H1 (cell line): Measurements from ENCODE around the gene CIB2. TPM values are rescaled to one million over a fixed set of nuclear protein-coding genes. Genes with fewer than 3 reads are reported as not detected.

Experiments used
- CTCF ChIA-PET: fragments of 300-600 bp; sonication (Branson Sonifier 250); formaldehyde crosslinking; loops from one replicate; lab custom pipeline; 2021; ENCODE audit not compliant: partially characterized antibody; lab: Charles Lee
- POLR2A ChIA-PET: fragments of 300-600 bp; sonication (Branson Sonifier 250); formaldehyde crosslinking; loops from one replicate; lab custom pipeline; 2021; ENCODE audit warnings: inconsistent platforms; ENCODE audit not compliant: partially characterized antibody; lab: Charles Lee
- DNase-seq, 2 experiments: peaks; one replicate each; pipeline versions ENCODE4 v3.0.0 to v3.0.0-alpha.2; 2010 to 2022; ENCODE audit warnings: low spot score in 2 of 2, low read depth in 1 of 2, mixed read lengths in 1 of 2
- FAIRE-seq: peaks from 2 replicates; lab custom pipeline; 2011; peaks lifted over from hg19 to GRCh38; lab: Jason Lieb, UNC
- H2AFZ ChIP-seq: 2 replicates; pipeline ENCODE4 v1.8.1; 2012; ENCODE audit warnings: low read length, inconsistent platforms
- H2AK5ac ChIP-seq: 2 replicates; pipeline ENCODE4 v1.6.1; 2013; ENCODE audit warnings: low read depth, low read length
- H2BK120ac ChIP-seq: replicated peaks from 2 replicates; pipeline ENCODE3; 2013; ENCODE audit warnings: low read depth, low read length, inconsistent platforms
- H2BK12ac ChIP-seq: 2 replicates; pipeline ENCODE4 v1.6.1; 2013; ENCODE audit warnings: low read depth, low read length
- H2BK15ac ChIP-seq: 2 replicates; pipeline ENCODE4 v1.6.1; 2013; ENCODE audit warnings: low read length
- H2BK20ac ChIP-seq: 2 replicates; pipeline ENCODE4 v1.6.1; 2013; ENCODE audit warnings: low read length
- H2BK5ac ChIP-seq: 2 replicates; pipeline ENCODE4 v1.6.1; 2013; ENCODE audit warnings: low read depth, low read length
- H3K14ac ChIP-seq: 2 replicates; pipeline ENCODE4 v1.6.1; 2013; ENCODE audit warnings: inconsistent platforms; ENCODE audit not compliant: insufficient read length
- H3K18ac ChIP-seq: 2 replicates; pipeline ENCODE4 v1.6.1; 2013; ENCODE audit warnings: low read length; ENCODE audit errors: extremely low read depth
- H3K23ac ChIP-seq: 2 replicates; pipeline ENCODE4 v1.6.1; 2013; ENCODE audit warnings: inconsistent platforms; ENCODE audit not compliant: insufficient read length
- H3K23me2 ChIP-seq: 2 replicates; pipeline ENCODE4 v1.6.1; 2013; ENCODE audit warnings: low read depth, low read length
- H3K27ac ChIP-seq: 2 replicates; pipeline ENCODE4 v1.6.1; 2011; ENCODE audit warnings: low read depth, low read length, inconsistent platforms
- H3K27me3 ChIP-seq, 4 experiments: replicated peaks in 1 of 4; 1 replicate in 1 of 4; 2 replicates in 3 of 4; pipeline versions ENCODE4 v1.6.1 to v1.8.1; 2011 to 2013; ENCODE audit warnings: low read length in 3 of 4, mild to moderate bottlenecking in 3 of 4, inconsistent platforms in 2 of 4, mixed read lengths in 2 of 4, moderate library complexity in 1 of 4; ENCODE audit not compliant: control insufficient read depth in 3 of 4, insufficient read depth in 3 of 4; ENCODE audit errors: extremely low read depth in 1 of 4
- H3K36me3 ChIP-seq, 4 experiments: 2 replicates each; pipeline versions ENCODE4 v1.6.1 to v1.8.1; 2011 to 2013; ENCODE audit warnings: mild to moderate bottlenecking in 4 of 4, low read length in 3 of 4, moderate library complexity in 2 of 4, control low read depth in 1 of 4, inconsistent platforms in 1 of 4; ENCODE audit not compliant: insufficient read depth in 4 of 4, control insufficient read depth in 2 of 4
- H3K4ac ChIP-seq: replicated peaks from 2 replicates; pipeline ENCODE3; 2013; ENCODE audit warnings: low read length, low read depth, mixed read lengths, inconsistent platforms; ENCODE audit not compliant: insufficient read length
- H3K4me1 ChIP-seq, 4 experiments: replicated peaks in 1 of 4; 1 replicate in 1 of 4; 2 replicates in 3 of 4; pipeline versions ENCODE4 v1.6.1 to v1.8.1; 2011 to 2013; ENCODE audit warnings: low read length in 3 of 4, inconsistent platforms in 2 of 4, mixed read lengths in 1 of 4; ENCODE audit not compliant: insufficient read depth in 4 of 4, control insufficient read depth in 3 of 4
- H3K4me2 ChIP-seq, 2 experiments: 2 replicates each; pipeline versions ENCODE4 v1.6.1 to v1.8.1; 2011 to 2013; ENCODE audit warnings: low read depth in 2 of 2, low read length in 2 of 2, control low read depth in 1 of 2, inconsistent platforms in 1 of 2, mild to moderate bottlenecking in 1 of 2; ENCODE audit not compliant: insufficient read depth in 1 of 2
- H3K4me3 ChIP-seq, 4 experiments: fragments of 200-600, 300-600 bp in 1 of 4; sonication (generic), shearing (Covaris generic), sonication (Bioruptor Twin) in 1 of 4; 2 replicates each; pipeline versions ENCODE4 v1.5.1 to v1.8.1; 2011 to 2016; ENCODE audit warnings: low read length in 4 of 4, low read depth in 3 of 4, control low read depth in 2 of 4, inconsistent platforms in 2 of 4, mild to moderate bottlenecking in 2 of 4, mixed read lengths in 1 of 4, moderate library complexity in 1 of 4; ENCODE audit not compliant: insufficient read depth in 2 of 4; ENCODE audit errors: extremely low read depth in 1 of 4
- H3K56ac ChIP-seq: replicated peaks from 2 replicates; pipeline ENCODE3; 2013; ENCODE audit warnings: low read depth, mild to moderate bottlenecking, mixed read lengths, low read length, inconsistent platforms; ENCODE audit not compliant: insufficient read length
- H3K79me1 ChIP-seq: 2 replicates; pipeline ENCODE4 v1.6.1; 2013; ENCODE audit warnings: low read depth, low read length, control low read depth
- H3K79me2 ChIP-seq, 2 experiments: 2 replicates each; pipeline versions ENCODE4 v1.6.1 to v1.8.1; 2012 to 2013; ENCODE audit warnings: low read length in 2 of 2, mild to moderate bottlenecking in 2 of 2, inconsistent platforms in 1 of 2; ENCODE audit not compliant: insufficient read depth in 2 of 2, control insufficient read depth in 1 of 2
- H3K9ac ChIP-seq, 4 experiments: replicated peaks in 1 of 4; 1 replicate in 1 of 4; 2 replicates in 3 of 4; pipeline versions ENCODE4 v1.6.1 to v1.8.1; 2011 to 2013; ENCODE audit warnings: low read depth in 3 of 4, low read length in 3 of 4, control low read depth in 2 of 4, mild to moderate bottlenecking in 2 of 4, moderate library complexity in 2 of 4, inconsistent platforms in 1 of 4; ENCODE audit errors: extremely low read depth in 1 of 4
- H3K9me3 ChIP-seq, 2 experiments: 2 replicates each; pipeline versions ENCODE4 v1.6.1 to v1.8.1; 2012 to 2013; ENCODE audit warnings: mild to moderate bottlenecking in 2 of 2, moderate library complexity in 2 of 2, control low read depth in 1 of 2, inconsistent platforms in 1 of 2, low read depth in 1 of 2, low read length in 1 of 2, mixed read lengths in 1 of 2; ENCODE audit not compliant: insufficient read depth in 2 of 2
- H4K20me1 ChIP-seq, 2 experiments: replicated peaks in 1 of 2; 2 replicates each; pipeline versions ENCODE3 to v1.8.1; 2011 to 2013; ENCODE audit warnings: inconsistent platforms in 2 of 2, low read length in 2 of 2, mild to moderate bottlenecking in 1 of 2; ENCODE audit not compliant: insufficient read depth in 2 of 2, control insufficient read depth in 1 of 2
- H4K5ac ChIP-seq: 2 replicates; pipeline ENCODE4 v1.6.1; 2013; ENCODE audit warnings: low read length, low read depth, mixed read lengths, inconsistent platforms; ENCODE audit not compliant: insufficient read length
- H4K8ac ChIP-seq: 2 replicates; pipeline ENCODE4 v1.8.0; 2013; ENCODE audit warnings: mild to moderate bottlenecking, moderate library complexity, low read length, inconsistent platforms; ENCODE audit not compliant: insufficient read depth; ENCODE audit errors: extremely low read depth
- H4K91ac ChIP-seq: replicated peaks from 2 replicates; pipeline ENCODE3; 2013; ENCODE audit warnings: low read length, mixed read lengths, inconsistent platforms; ENCODE audit not compliant: insufficient read length
- CBX8 ChIP-seq: fragments of 300-800, 300-1000 bp; sonication (generic); IDR thresholded peaks from 2 replicates; pipeline ENCODE4 v1.7.1; 2016; ENCODE audit warnings: low read depth, low read length, borderline replicate concordance
- EZH2 ChIP-seq: fragments of 200-600 bp; sonication (generic); IDR thresholded peaks from 2 replicates; pipeline ENCODE4 v1.7.1; 2012; ENCODE audit warnings: low read depth, mild to moderate bottlenecking, moderate library complexity, low read length, inconsistent platforms; ENCODE audit not compliant: severe bottlenecking
- FOSL1 ChIP-seq: IDR thresholded peaks from 2 replicates; pipeline ENCODE4 v1.6.1; 2011; ENCODE audit warnings: mild to moderate bottlenecking, low read depth, low read length, moderate library complexity; ENCODE audit not compliant: insufficient read depth
- JUND ChIP-seq: IDR thresholded peaks from 2 replicates; pipeline ENCODE4 v1.6.1; 2011; ENCODE audit warnings: mild to moderate bottlenecking, improper control_type of control experiment, low read length
- MAX ChIP-seq: IDR thresholded peaks from 2 replicates; pipeline ENCODE4 v1.6.1; 2012; ENCODE audit warnings: inconsistent platforms
- YY1 ChIP-seq: IDR thresholded peaks from 2 replicates; pipeline ENCODE4 v1.6.1; 2011; ENCODE audit warnings: low read depth, mild to moderate bottlenecking, low read length
- WGBS, 2 experiments: shearing (Covaris generic) in 1 of 2; methylation state at CpG; one replicate each; pipeline versions ENCODE4 v1.1.6 to v1.1.7; 2013 to 2015; ENCODE audit warnings: low lambda C conversion rate in 2 of 2, mixed read lengths in 2 of 2, inconsistent platforms in 1 of 2, low coverage in 1 of 2, missing lambda C conversion rate in 1 of 2; ENCODE audit not compliant: insufficient replicate concordance in 2 of 2, insufficient coverage in 1 of 2, insufficient read length in 1 of 2; ENCODE audit errors: extremely low coverage in 1 of 2, missing lambda C conversion rate in 1 of 2; 5-methylcytosine and 5-hydroxymethylcytosine counted together
- polyA plus RNA-seq, 7 experiments: library from polyadenylated mRNA; depleted of rRNA in 3 of 7; stranded (reverse) in 5 of 7; unstranded in 2 of 7; fragments of >200 nt in 5 of 7; fragments of 200-250 nt in 2 of 7; gene quantifications; 1 replicate in 5 of 7; 2 replicates in 1 of 7; 4 replicates in 1 of 7; pipeline versions ENCODE4 v1.2.1 to v1.2.3, GENCODE V29; 2011 to 2013; ENCODE audit warnings: missing spikeins in 2 of 7, mixed read lengths in 2 of 7
- total RNA-seq: library from RNA; stranded (reverse); fragmentation: NEBNext Ultra II Directional; extraction: Animal tissue kit (Norgen Biotek cat#: 25700); gene quantifications from 2 replicates; pipeline ENCODE4 v1.2.1, GENCODE V29; 2021

The CIB2 gene
- total and polyA plus RNA-seq, 2 of the 8 experiments (the other 6 are each of a cell fraction or from before 2014, with no cell fraction given) = 41.5 to 45.8 TPM

GRCh38 chr15:78072080-78072892 lies 59.0 kb downstream of the CIB2 start:
- Histone ChIP-seq H3K79me2 (peaks cover 3 to 35% of the 10 kb centered on the region in 2 experiments; a peak in 3 of 4 replicates), H3K56ac (no peak overlapping the region), H3K4me2 (peak overlapping the region; percentile 13 to 21; a peak in 2 of 4 replicates)
- no peak for TF ChIP-seq CBX8
- no peak for TF ChIP-seq JUND
- TF ChIP-seq EZH2 = no peak
- TF ChIP-seq MAX = no peak
- no peak for TF ChIP-seq FOSL1
- TF ChIP-seq YY1 = no peak

More at GRCh38 chr15:78072080-78072892, 59.0 kb downstream of the CIB2 start:
- Histone ChIP-seq H3K9me3 (no peaks in the 10 kb centered on the region), H4K5ac (no peak overlapping the region), H3K36me3 (no peaks in the 10 kb centered on the region), H3K27me3 (no peaks in the 10 kb centered on the region), H4K91ac (no peak overlapping the region), H3K4me3 (no peak overlapping the region), H3K4ac (no peak overlapping the region), H3K79me1 (peaks cover 8% of the 10 kb centered on the region), H3K4me1 (peaks cover 10 to 24% (median 18%) of the 10 kb centered on the region in 4 experiments), H3K27ac (no peak overlapping the region), H3K9ac (no peak overlapping the region), H3K18ac (no peak overlapping the region), H3K23ac (no peak overlapping the region), H2AK5ac (no peak overlapping the region), H3K23me2 (peaks cover 6% of the 10 kb centered on the region), H4K8ac (no peak overlapping the region), H4K20me1 (peaks cover 0 to 7% of the 10 kb centered on the region in 2 experiments), H2AFZ (no peak overlapping the region), H2BK120ac (no peak overlapping the region), H2BK5ac (no peak overlapping the region), H2BK15ac (no peak overlapping the region), H2BK12ac (no peak overlapping the region), H3K14ac (no peak overlapping the region), H2BK20ac (no peak overlapping the region)
- WGBS, 2 experiments = 80% methylated on average over 9 of the region's 9 CpGs; no CpG with 5 or more reads in 1 of the 2 experiments
- ChIA-PET CTCF (interaction anchor here (0.6 to 3.5 kb wide), 13 partner anchors 10 to 236 kb away, joined by 3 to 16 read pairs (median 4); no protein-coding TSS in a partner anchor), POLR2A (interaction anchor here (0.9 to 1.5 kb wide), 2 partner anchors 10 to 11 kb away, joined by 3 to 4 read pairs; no protein-coding TSS in a partner anchor)
- FAIRE-seq = no peak
- DNase-seq = no peak
